Stimulated activated CD8-positive, alpha-beta memory T cell treated with anti-CD3 and anti-CD28 coated beads, Interleukin-2, amount 100 ng/mL, for 1 hour (primary cell): ENCODE results near the gene CCDC106.

Experiments used
- DNase-seq, 2 donors: peaks; one replicate each; pipeline ENCODE4 v3.0.0-alpha.2; 2020; ENCODE audit warnings: low read depth in 2 of 2

Gene CCDC106

DNA sequence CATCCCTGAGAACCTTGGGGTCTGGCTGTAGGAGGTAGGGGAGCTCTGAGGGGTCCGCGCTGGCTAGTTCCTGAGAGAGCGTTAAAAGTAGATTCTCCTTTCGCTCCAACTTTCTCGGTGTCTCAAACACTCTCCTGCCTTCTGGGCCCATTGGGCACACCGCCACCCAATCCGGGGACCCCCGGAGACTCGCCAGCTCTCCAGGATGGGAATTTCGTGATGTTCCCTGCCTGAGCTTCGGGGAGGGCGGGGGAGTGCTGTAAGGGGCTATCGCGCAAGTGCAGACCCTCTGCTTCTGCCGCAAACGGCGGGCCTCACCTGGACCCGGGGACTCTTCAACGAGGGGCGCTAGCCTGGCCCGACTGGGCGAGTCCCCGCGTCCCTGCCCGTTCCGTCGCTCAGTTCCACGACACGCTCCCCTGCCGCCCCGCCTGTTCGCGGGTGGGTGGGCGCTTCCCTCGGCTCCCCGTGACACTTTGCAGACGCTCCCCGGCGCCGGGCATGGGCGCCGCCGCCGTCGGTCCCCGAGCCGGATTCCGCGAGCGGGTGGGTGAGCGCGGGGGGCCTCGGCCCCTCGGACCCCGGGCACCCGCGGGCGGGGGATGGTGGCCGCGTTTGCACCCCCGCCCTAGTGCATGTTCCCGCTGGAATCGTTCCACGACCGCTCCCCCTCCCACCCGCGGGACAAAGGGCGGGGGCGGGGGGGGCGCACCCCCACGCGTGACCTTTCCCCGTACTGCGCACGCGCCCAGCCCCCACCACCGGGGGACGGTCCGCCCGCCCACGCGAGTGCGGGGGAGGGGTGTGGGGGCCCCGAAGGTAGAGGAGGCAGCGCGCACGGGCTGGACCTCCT is at the start of gene CCDC106:
TSS of gene CCDC106 (plus strand) at position 481 of the 853 bp plus-strand sequence. CDS start 835 bp downstream, outside the sequence.
- no peak for DNase-seq

DNA sequence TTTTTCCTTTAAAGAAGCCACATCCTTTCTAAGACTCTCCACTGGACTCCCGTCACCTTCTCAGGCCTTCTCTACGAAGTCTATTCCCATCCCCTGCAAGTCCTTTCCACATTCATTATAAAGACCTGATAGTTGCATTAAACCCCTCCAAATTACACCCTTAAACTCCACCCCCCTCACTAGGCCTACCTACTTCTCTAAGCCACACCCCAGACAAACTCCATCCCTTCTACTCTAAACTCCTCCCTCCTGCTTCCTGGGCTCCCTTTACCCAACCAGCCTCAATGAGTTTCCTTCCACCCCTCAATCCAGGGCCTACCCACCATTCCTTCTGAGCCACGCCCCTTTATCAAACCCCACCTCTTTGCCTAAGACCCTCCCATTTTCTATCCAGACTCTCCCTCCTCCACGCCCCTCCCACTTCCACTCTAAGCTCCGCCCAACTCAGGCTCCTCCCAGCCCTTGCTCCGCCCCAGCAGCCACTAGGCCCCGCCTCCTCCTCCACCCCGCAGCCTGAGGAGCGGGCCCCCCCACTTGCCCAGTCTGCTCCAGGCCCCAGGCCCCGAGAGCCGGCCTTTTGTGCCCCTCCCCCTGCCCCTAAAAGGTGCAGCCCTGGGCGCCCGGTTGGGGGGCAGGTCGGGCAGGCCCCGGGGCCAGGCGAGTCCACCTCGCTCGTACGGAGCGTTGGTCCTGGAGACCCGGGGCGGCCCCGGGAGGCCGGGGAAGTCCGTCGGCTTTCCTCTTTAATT is 49.1 kb upstream of the CCDC106 start:
- peak; percentile 80 to 85 for DNase-seq

DNA sequence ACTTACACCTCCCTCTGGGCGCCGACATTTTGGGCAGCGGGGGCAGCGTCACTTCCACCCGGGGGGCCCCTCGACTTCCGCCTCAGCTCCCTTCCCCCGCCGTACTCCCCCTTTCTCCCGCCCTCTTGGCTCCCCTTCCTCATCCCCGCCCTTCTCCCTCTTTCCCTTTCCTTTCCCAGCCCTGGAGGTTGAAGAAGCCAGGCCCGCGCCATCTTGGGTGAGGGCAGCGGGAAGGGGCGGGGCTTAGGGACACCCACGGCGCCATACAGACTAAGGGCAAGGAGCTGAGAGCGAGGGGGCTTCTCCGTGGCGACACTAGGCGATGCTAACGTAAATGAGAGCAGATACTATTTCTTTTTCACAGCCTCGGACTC is 48.6 kb upstream of the CCDC106 start, which contains the start of gene FIZ1:
TSS of gene FIZ1 (minus strand) at position 50 of the 374 bp plus-strand sequence. CDS start 1,652 bp downstream, outside the sequence.
- DNase-seq: peak; percentile 88 to 92

DNA sequence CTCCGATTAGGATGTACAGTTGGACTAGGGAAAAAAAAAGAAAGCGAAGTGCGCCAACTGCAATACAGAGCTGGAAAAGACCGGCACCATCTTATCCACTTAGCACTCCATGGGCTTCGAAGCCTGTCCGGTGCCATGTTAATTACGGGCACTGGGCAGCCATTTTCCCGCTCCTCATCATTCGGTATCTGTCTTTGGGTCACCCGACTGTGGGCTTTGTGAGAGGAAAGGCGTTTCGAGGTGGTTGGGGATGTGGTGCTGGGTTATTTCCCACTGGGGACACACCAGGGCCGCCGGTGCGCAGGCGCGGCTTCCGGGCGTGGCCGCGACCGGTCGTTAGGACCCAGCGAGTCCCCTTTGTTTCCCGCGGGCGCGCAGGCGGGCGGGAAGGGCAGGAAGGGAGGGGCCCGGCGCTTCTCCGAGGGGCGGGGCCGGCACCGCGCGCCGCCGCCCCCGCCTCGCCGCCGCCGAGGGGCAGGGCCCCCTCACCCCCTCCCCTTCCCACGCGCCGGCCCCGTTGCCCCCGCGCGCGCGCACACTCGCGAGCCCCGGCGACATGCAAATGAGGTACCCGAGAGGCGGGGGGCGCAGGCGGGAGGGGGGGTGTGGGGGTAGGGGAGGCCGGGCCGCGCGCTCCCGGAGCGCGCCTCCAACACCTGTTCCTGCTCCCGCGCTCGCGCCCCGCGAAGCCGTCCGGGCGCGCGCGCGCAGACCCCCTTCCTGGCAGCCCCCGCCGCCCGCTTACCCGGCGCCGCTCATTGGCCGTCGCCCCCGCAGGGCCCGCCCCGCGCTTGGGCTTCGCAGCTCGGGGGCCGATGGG is 48.0 kb upstream of the CCDC106 start, which contains the start of gene ZNF524:
TSS of gene ZNF524 (plus strand) at position 447 of the 820 bp plus-strand sequence. CDS start 1,825 bp downstream, outside the sequence.
- peak; percentile 58 to 75 for DNase-seq

DNA sequence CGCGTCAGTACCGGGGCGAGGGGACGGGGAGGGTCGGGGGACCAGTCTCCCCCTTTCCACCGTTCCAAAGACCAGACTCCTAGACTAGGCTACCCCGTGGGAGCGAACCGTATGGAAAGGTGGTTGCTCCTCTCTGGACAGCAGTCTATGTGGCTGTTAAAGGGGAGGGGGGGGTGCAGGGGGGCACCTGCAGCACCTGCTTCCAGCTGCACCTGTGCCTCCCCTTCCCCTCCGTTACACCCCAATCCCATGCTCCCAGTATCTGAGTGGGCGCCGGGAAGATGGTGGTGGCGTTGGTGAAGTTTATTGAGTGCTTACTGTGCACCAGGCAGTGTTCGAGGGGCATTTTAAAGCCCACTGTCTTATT is 47.4 kb upstream of the CCDC106 start:
- DNase-seq: no peak

DNA sequence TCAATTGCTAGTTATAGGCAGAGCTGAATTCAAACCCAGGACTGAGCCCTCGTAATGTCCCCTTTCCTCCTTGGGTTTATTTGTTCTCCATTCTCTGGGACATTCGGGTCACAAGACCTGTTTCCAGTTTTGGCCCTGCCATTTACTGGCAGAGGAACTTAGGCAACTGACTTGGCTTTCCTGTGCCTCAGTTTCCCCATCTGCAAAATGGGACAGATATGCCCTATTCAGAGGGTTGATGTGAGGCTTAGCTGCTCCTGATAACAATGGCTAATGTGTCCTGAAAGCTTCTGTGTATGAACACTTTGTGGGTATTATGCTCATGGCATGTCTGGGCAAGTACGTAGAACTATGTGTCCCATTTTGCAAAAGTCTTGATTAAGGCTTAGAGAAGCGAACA is 46.9 kb upstream of the CCDC106 start:
- no peak for DNase-seq

DNA sequence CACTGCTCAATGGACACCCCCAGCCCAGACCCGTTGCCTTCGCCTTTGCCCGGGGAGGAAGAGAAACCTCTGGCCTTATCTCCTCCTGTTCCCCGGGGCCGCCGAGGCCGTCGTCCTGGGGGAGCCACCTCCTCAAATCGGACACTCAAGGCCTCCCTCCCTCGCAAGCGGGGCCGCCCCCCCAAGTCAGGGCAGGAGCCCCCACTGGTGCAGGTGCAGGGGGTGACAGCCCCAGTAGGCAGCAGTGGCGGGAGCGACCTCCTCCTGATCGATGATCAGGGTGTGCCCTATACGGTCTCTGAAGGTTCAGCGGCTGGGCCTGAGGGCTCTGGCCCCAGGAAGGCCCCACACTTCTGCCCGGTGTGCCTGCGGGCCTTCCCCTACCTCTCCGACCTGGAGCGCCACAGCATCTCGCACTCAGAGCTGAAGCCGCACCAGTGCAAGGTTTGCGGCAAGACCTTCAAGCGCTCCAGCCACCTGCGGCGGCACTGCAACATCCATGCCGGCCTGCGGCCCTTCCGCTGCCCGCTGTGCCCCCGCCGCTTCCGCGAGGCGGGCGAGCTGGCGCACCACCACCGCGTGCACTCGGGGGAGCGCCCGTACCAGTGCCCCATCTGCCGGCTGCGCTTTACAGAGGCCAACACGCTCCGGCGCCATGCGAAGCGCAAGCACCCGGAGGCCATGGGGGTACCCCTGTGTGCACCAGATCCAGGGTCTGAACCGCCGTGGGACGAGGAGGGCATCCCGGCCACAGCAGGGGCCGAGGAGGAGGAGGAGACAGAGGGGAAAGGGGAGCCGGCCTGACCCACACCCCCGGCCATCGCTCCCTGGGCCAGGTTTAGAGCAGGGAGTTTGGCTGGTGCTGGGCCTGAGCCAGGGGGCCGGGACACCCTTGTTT is 45.7 kb upstream of the CCDC106 start:
- DNase-seq: no peak

DNA sequence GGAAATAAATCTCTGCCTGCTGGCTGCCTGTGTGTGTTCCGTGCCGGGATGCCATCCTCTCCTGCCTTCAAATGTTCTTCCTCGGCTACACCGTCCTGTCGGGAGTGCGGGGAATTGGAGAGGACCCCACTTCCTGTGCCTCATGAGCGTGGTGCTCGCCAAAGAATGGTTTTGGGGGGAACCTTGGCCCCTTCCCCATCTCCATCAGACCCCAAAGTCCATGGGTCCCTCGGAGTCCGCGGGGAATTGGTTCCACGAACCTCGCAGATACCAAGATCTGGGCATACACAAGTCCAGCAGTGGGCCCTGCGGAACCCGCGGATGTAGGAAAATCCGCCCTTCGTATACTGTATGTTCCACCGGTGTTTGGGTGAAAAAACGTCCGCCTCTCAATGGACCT is 44.9 kb upstream of the CCDC106 start:
- no peak for DNase-seq

DNA sequence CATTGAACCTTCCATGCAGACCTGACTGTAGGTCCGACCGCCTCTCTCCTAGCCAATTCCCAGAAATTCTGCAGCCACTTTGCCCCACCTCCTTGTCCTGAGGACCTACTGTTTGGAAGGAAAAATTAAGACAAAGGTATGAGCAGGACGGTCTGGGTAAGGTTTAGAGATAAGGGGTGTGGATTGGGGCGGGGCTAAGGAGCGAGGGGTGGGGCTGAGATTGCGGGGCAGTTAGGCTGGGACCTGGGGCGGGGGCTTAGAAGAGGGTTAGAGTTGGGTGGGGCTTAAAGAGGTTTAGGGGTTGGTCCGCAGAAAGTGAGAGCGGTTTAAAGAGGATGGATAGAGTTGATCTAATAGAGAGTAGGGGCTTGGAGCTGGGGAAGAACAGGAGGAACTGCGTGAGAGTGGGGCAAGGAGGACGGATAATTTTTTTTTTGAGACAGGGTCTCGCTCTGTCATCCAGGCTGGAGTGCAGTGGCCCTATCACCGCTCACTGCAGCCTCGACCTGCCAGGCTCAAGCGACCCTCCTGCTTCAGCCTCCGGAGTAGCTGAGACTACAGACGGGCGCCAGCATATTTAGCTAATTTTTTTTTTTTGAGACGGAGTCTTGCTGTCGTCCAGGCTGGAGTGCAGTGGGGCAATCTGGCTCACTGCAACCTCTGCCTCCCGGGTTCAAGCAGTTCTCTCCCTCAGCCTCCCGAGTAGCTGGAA is 44.3 kb upstream of the CCDC106 start:
- DNase-seq: no peak

DNA sequence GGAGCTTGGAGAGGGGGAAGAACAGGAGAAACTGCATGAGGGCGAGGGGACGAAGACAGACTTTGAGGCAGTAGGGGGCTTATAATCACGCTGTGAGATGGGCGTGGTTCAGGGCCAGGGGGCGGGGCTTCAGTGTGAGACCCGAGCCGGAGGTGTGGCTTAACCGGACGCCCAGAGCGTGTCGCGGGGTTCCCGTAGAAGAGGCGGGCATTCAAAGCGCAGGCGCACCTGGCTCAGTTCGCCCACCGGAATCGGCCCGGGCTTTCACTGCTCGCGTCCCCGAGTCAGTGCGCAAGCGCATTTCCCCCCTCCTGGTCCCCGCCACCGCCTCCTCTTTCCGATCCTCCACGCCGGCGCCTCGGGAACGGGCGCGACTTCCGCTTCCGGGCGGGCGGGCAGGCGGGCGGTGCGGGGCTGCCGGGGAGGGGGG is 42.8 kb upstream of the CCDC106 start:
- peak; percentile 94 to 97 for DNase-seq

DNA sequence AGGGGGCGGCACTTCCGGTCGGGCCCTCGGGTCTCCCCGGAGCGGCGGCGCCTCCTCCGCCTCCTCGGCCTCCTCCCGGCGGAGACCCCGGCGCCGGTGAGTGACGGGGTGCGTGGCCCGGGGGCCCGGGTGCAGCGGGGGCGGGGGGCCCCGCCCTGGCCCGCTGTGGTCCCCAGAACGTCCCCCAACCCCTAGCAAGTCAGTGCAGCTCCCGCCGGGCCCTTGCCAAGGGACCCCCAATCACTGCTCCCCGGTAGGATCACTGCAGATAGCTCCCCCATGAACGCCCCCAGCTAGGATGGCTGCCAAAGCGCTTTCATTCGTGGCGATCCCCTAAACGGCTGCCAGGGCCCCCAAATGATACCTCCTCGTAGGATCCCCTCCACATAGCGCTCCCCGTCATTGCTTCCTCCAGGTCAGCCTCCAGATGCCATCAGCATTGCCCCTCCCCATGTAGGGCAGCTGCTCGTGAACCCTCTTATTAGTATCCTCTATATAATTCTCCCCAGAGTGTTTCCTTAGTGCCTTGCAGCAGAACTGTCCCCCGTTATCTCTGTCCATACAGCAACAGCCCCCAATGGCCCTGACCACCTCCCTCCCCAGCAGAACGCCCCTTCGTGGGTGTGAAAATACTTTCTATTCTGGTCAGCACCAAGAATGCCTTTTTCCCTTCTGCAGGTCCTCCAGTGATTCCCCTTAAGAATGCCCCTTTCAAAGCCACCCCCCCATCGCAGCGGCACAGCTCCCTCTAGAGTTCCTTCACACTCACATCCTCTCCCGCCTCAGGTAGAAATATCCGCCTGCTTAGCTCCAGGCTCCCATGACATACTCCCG is 42.2 kb upstream of the CCDC106 start, which contains the start of gene ZNF865:
TSS of gene ZNF865 (plus strand) at position 11 of the 834 bp plus-strand sequence. CDS start 7,972 bp downstream, outside the sequence.
- DNase-seq: peak; percentile 53 to 55

DNA sequence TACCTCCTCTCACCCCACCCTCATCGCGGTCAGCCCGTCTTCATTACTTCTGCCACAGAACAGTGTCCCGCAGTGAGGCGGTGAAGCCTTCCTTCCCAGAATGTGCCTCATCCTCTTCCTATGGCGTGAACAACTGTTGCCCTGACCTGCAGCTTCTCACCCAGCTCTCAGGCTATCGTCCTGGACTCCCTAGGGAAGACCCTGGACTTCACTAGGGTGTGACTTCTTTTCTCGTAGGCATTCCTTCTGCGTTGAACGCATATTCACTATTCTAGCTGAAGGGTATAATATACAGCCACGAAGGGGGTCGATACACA is 41.6 kb upstream of the CCDC106 start:
- no peak for DNase-seq

DNA sequence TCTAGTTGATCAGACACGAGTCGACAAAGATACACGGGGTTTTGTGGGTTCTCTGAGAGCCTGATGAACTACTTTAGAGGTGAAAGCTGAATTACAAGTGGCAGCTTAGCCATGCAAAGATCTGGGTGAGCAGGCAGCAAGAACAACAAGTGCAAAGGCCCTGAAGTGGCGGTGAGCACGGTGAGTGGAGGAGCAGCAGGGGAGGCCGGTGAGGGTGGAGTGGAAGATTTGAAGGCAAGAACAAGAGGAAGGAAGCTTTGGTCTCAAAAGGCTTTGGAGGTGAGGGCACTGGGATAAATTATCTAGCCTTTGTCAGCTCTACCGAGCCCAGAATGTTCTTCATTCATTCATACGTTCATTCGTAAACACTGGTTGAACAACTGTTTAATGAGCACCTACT is 41.2 kb upstream of the CCDC106 start:
- DNase-seq: no peak

DNA sequence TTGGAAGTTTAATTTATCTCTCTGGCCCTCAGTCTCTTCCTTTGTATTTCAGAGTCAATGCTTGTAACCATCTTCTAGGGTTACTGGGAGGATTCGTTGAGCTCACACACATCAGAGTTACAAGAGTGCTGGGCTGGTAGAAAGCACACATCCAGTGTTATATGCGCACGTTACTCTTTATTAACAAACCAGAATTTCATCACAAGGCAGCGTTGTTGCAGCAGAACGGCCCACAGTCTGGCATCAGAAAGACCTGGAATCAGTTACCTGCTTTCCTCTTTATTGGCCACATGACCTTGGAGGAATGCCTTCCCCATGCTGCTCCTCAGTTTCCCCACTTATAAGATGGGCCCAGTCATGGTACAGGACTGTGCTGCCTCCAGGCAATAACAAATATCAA is 38.7 kb upstream of the CCDC106 start:
- DNase-seq: no peak

DNA sequence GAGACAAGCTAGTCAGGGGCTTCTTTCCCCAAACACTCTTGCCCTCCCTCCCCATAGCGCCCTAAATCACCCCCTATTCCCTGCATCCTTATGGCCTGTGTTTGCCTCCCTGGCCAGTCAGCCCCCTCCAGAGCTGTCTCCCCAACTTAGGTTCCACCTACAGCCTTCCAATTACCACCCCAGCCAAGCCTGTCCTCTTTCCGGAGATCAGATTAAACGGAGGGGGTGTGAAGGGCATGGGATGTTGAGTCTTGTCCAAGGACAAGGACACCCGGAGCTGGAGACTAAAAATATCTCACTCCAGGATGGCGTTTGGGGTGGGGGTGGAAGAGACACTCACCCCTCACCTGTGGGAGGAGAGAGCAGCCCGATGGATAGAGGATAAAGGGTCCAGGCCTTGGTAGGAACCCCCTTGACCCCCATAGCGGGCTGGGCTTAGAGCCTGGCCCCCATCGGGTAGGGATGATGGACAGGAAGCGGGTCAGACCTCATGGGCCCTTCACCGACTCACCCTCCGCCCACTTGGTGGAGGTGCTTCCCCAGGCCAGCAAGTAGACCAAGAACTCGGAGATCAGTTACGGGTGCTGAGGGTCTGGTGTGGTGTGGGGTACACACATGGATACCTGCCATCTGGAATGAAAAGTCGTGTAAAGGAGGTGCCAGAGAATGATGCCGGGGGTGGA is 36.6 kb upstream of the CCDC106 start:
- no peak for DNase-seq

DNA sequence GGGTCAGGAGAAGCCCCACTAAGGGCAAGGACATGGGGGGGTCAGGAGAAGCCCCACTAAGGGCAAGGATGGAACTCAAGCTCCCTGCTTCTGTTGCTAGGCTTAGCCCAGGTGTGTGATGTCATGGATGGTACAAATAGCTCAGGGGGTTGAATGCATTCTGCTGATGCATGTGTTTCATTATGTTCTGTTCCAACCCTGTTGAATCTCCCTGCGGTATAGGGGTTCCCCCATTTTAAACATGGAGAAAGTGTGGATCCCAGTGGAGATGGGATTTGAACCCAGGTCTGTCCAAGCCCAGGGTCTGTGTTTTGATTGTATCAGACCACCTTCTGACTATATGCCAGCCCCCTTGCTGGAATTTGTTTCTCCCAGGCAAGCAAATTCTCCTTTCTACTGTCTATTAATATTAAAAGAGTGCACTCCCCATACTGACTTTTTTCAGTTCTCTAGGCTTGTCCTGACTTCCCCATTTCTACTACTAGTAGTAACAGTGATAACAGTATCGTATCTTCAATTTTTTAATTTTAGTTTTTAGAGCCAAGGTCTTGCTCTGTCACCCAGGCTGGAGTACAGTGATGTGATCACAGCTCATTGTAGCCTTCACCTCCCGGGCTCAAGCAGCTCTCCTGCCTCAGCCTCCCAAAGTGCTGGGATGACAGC is 35.9 kb upstream of the CCDC106 start:
- no peak for DNase-seq

DNA sequence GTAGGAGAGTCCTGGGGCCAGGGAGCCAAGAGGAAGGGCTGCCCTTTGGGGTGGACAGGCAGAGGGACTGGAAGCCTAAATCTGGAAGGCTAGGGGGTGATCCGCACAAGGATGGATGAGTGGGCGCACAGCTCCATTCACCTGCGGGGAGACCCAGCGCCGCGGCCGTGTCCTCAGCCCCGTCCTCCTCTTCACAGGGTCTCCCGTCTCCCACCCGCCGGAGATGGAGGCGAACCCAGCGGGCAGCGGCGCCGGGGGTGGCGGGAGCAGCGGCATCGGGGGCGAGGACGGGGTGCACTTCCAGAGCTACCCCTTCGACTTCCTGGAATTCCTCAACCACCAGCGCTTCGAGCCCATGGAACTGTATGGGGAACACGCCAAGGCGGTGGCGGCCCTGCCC is 34.6 kb upstream of the CCDC106 start:
- DNase-seq: no peak
